Fibroblast of mammary gland (primary cell): ENCODE data around the gene PGM1.

Source experiments
- DNase-seq: peaks from one replicate; pipeline ENCODE4 v3.0.0-alpha.2; 2010; ENCODE audit warnings: low read depth
- H3K4me3 ChIP-seq: 2 replicates; pipeline ENCODE4 v1.5.1; 2011; ENCODE audit warnings: low read depth, mild to moderate bottlenecking, low read length, moderate library complexity; ENCODE audit not compliant: control insufficient read depth
- TF ChIP-seq, protein P1 (sequence below): conservative IDR thresholded peaks from 2 replicates; pipeline ENCODE4 v1.5.1; 2011; ENCODE audit warnings: low read depth, low read length, inconsistent platforms; ENCODE audit not compliant: control insufficient read depth, insufficient read depth

The PGM1 gene

GRCh38 chr1:63600248-63600647, 7.0 kb downstream of the PGM1 start:
- TF ChIP-seq, protein P1, sequence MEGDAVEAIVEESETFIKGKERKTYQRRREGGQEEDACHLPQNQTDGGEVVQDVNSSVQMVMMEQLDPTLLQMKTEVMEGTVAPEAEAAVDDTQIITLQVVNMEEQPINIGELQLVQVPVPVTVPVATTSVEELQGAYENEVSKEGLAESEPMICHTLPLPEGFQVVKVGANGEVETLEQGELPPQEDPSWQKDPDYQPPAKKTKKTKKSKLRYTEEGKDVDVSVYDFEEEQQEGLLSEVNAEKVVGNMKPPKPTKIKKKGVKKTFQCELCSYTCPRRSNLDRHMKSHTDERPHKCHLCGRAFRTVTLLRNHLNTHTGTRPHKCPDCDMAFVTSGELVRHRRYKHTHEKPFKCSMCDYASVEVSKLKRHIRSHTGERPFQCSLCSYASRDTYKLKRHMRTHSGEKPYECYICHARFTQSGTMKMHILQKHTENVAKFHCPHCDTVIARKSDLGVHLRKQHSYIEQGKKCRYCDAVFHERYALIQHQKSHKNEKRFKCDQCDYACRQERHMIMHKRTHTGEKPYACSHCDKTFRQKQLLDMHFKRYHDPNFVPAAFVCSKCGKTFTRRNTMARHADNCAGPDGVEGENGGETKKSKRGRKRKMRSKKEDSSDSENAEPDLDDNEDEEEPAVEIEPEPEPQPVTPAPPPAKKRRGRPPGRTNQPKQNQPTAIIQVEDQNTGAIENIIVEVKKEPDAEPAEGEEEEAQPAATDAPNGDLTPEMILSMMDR, result no peak
- no peak overlapping the region for H3K4me3 ChIP-seq
- no peak for DNase-seq

GRCh38 chr1:63601061-63601460, 7.8 kb downstream of the PGM1 start:
- DNase-seq, result peak; percentile 34
- TF ChIP-seq, protein P1, result no peak
- H3K4me3 ChIP-seq, result no peak overlapping the region

DNA sequence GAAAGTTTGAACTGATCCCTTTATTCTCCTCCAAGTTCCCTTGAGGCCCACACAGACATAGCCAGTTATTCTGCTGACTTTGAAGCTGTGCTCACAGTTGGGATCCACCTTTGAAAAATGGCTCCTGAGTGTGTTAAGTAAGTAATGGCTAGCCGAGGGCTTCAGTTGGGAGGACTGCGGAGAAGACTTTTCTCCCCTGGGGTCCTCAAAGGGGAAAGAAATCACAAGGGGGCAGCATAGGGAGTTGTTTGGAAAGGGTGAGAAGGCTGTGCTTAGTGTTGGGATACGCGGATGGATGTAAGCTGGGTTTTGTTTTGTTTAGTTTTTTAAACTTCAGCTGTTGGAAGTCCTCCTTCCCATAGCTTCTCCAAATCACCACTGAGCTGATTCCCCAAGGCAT, 8.3 kb downstream of the PGM1 start:
- TF ChIP-seq, protein P1, result no peak
- no peak for DNase-seq
- no peak overlapping the region for H3K4me3 ChIP-seq

- no peak overlapping the region for H3K4me3 ChIP-seq
- TF ChIP-seq, protein P1, result no peak
- DNase-seq, result no peak
Observed at GRCh38 chr1:63601912-63602311, 8.7 kb downstream of the PGM1 start.

- no peak for DNase-seq
- H3K4me3 ChIP-seq, result no peak overlapping the region
- TF ChIP-seq, protein P1, result no peak
Observed at GRCh38 chr1:63602629-63603028, 9.4 kb downstream of the PGM1 start.

GRCh38 chr1:63603810-63604209, 10.6 kb downstream of the PGM1 start:
- no peak for DNase-seq
- H3K4me3 ChIP-seq, result no peak overlapping the region
- TF ChIP-seq, protein P1, result no peak

DNA sequence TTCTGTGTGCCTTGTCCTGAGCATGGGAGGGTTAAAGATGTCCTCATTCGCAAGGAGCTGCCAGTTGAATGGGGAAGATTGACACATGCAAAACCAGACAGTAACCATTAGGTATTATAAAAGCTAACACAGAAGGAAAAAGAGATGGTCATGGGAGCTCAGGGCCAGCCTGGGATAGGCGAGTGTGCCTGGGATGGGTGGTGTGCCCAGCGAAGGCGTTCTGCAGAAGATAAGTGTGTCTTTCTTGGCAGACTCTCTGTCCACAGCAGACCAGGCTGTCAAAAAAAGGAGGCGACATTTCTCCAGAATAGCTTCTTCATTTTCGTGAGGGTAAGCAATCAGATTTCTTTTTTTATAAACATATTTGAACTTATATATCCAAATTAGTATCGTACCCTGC, 14.1 kb downstream of the PGM1 start:
- no peak for DNase-seq
- H3K4me3 ChIP-seq, result no peak overlapping the region
- TF ChIP-seq, protein P1, result no peak
